HG02798 (cell line): ENCODE measurements around the gene FBXL16.
"Not testable (repeated sequence)": the region's sequence is repeated elsewhere in the genome, so short reads cannot be mapped to it uniquely, and the experiment has no call there.

Experiments used
- ATAC-seq: cut with Tn5 transposase; IDR thresholded peaks from one replicate; pipeline ENCODE4 v1.9.1; 2021; ENCODE audit warnings: mild to moderate bottlenecking; ENCODE audit not compliant: unreplicated experiment, poor library complexity

FBXL16 gene

GRCh38 chr16:705431-706188 is at the start of gene FBXL16:
Gene FBXL16, minus strand, starts transcription at chr16:705801. Its CDS starts 8,396 bp downstream, at chr16:697405.
- ATAC-seq = no peak

GRCh38 chr16:754656-755055 is 49.1 kb upstream of the FBXL16 start:
- ATAC-seq = no peak

GRCh38 chr16:754121-754607 is 48.6 kb upstream of the FBXL16 start:
- not testable (repeated sequence) for ATAC-seq

GRCh38 chr16:752007-752312 is 46.4 kb upstream of the FBXL16 start:
- ATAC-seq = no peak

DNA sequence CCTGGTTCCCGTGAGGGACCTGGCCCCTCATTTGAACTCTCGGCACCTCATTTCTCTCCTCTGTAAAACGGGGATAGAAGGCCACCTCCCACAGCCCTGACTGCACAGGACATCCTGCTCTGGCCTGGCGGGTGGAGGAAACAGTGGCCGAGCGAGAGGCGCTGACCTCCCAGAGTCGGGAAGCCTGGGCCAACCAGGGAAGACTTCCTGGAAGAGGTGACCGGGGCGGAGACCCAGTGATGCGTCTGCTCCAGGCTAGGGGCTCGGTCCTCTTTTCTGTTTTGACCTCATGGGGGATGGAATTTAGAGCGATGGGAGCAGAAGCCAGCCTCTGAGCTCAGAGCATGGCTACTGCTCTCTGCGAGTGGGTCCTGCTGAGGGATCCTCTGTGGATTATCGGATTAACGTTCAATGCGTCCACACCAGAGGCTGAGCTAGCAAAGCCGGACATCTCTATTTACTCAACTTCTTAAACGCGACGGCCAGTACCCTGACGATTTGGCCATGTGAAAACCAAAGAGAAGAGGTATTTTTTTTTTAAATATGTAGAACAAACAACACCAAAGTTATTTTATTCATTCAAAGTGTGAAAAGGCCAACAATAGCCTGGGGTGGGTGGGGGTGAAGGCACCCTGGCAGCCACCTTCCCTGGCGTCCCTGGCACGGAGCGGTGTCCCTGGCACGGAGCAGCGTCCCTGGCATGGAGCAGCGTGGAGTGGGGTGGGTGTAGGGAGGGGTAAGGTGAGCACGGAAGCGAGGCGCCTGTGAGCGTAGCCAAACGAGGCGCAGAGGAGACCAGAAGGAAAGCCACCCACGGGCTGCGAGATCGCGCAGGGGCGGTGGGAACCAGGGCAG is 45.8 kb upstream of the FBXL16 start:
- no peak for ATAC-seq

- ATAC-seq = no peak
Measured at GRCh38 chr16:750485-750884, 44.9 kb upstream of the FBXL16 start.

GRCh38 chr16:749010-749409 is 43.4 kb upstream of the FBXL16 start:
- ATAC-seq = no peak

- ATAC-seq = no peak
Measured at GRCh38 chr16:747978-748746, 42.6 kb upstream of the FBXL16 start.

- ATAC-seq = no peak
Measured at GRCh38 chr16:746637-747036, 41.0 kb upstream of the FBXL16 start.

DNA sequence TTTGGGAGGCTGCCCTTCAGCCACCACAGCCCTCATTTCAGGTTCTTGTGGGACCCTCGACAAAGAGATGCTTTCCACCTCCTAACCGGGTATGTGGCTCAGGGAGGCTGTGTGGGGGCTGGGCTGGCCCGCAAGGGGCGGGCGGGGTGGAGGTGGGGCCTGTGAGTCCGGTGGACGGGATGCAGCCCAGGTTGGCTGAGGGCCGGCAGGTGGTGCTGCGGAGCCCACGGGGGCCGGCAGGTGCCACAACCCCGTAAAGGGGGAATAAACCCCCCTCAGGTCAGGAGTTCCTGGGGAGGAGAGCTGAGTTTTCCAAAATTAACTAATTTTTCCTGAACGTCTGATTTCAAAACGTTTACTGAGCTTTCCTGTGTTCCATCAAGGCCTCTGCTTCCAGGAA is 40.1 kb upstream of the FBXL16 start:
- ATAC-seq = no peak

- no peak for ATAC-seq
Measured at GRCh38 chr16:743794-744500, 38.3 kb upstream of the FBXL16 start.

DNA sequence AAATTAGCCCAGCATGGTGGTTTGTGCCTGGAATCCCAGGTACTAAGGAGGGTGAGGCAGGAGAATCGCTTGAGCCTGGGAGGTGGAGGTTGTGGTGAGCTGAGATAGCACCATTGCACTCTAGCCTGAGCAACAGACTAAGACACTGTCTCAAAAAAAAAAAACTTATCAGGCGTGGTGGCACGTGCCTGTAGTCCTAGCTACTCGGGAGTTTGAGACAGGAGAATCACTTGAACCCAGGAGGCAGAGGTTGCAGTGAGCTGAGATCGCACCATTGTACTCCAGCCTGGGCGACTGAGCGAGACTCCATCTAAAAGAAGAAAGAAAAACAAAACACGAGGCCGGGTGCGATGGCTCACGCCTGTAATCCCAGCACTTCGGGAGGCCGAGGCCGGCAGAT is 37.3 kb upstream of the FBXL16 start:
- not testable (repeated sequence) for ATAC-seq

DNA sequence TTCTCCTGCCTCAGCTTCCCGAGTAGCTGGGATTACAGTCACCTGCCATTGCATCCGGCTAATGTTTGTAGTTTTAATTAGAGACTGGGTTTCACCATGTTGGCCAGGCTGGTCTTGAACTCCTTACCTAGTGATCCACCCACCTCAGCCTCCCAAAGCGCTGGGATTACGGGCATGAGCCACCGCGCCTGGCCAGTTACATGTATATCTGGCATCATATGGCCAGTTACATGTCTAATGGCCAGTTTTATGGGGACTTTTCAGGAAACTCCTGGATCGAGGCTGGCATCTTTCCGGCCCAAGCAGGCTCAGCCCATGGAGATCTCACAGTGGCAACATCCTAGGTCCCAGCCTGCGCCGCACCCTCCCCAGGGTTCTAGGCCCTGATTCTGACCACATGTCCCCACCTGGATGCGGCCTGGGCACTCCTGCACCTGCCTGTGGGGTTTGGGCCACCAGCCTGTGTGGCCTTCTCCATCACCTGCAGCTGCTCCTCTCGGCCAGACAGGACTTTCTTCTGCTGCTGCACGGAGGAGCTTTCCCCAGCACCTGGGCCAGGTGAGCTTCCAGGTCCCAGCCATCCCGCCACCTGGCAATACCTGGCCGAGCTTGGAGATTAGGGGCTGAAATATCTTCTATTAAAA is 36.5 kb upstream of the FBXL16 start:
- ATAC-seq = no peak

- ATAC-seq = peak; percentile 75
Measured at GRCh38 chr16:740764-741505, 35.3 kb upstream of the FBXL16 start, which contains the start of gene CIAO3. Gene CIAO3, minus strand, starts transcription at chr16:740997. Its CDS starts 12 bp downstream, at chr16:740985.

- ATAC-seq = peak; percentile 6
Measured at GRCh38 chr16:740459-740763, 34.8 kb upstream of the FBXL16 start.

DNA sequence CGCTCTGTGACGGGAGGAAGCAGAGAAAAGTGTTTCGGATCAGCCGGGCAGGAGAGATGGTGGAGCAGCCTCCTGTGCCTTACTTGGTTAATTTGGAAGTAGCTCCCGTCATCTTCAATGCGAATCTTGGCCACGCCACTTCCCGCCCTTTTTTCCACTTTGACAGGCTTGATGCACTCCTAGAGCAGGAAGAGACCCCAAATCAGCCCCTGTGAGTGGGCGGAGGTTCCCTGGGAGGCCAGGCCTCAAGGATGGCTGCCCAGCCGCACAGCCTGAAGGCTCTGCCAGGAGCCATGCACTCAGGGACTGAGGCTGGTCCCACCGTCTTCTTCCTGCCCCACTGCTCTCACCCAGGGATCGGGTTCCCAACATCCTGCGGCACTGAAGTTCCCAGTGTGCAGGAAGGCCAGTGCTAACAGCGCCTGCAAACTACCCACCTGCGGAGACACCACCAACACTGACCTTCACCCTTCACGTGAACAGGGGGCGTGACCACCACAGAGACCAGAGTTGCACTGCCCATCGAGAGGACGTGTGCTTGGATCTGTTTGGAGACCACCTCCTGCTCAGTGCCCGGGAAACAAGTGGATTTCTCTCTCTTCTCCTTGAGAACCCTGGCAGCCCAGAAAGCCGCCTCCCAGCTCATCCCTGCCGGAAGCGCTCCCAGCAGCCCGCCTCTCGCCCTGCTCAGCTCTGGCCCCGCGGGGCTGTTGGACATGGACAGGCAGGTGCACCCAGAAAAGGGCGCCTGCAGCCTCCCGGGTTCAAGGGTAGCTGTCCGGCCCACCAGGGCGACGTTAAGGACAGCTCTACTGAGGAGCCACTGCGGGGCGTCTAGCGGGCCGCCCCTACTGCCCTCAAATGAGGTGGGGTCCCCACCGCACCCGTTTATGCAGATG is 34.2 kb upstream of the FBXL16 start:
- no peak for ATAC-seq

DNA sequence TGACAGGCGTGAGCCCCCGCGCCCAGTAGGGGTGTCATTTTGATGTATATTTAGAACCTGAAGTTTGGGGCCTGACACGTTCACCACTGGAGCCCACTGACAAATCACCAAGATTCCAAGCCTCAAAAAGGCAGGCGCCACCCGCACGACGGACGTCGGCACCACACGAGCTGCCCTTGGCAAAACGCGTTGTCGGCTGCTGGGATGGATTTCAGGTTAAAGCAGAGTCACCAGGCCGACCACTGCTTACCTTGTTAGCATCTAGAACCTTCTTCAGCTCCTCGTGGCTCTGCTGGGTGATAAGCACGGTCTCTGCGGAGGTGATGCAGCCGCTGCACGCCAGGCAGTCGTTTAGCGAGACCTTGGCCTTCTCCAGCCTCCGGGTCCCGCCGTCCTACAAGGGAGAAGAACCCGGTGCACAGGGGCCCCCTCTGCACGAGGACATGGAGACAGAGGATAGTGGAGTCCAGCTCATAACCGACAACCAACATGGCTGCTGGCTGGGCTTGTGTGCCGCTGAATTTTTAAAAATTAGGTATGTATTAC is 31.4 kb upstream of the FBXL16 start:
- ATAC-seq = no peak

- ATAC-seq = peak; percentile 45
Measured at GRCh38 chr16:735982-736453, 30.4 kb upstream of the FBXL16 start.
